K562 (cell line): ENCODE results near the gene ZNF366. TPM values are rescaled to one million over a fixed set of nuclear protein-coding genes. Genes with fewer than 3 reads are reported as not detected.

Experiments used
- CBX2 ChIP-seq: fragments of 200-600 bp; sonication (generic); IDR thresholded peaks from one replicate; pipeline ENCODE4 v1.6.1; 2012; ENCODE audit warnings: mild to moderate bottlenecking, low read length, inconsistent platforms; ENCODE audit not compliant: insufficient read depth, poor library complexity, severe bottlenecking
- E2F1 ChIP-seq: sonication (generic); formaldehyde crosslinking; IDR thresholded peaks from 2 replicates; pipeline ENCODE4 v1.8.1; 2023; ENCODE audit warnings: mild to moderate bottlenecking, missing genetic modification reagents, moderate library complexity
- EP300 ChIP-seq: IDR thresholded peaks from 2 replicates; pipeline ENCODE4 v1.6.1; 2012; ENCODE audit warnings: low read length, improper control_type of control experiment
- ETV1 ChIP-seq: fragments of 450-650 bp; conservative IDR thresholded peaks from 2 replicates; pipeline ENCODE4 v1.6.1; 2016; ENCODE audit warnings: missing genetic modification characterization, control low read depth, low read depth, missing compliant biosample characterization
- GABPA ChIP-seq: fragments of 200-800 bp; sonication (Bioruptor generic); conservative IDR thresholded peaks from 2 replicates; pipeline ENCODE4 v1.6.1; 2016; ENCODE audit warnings: low read depth, missing genetic modification characterization, missing compliant biosample characterization
- NR2C1 ChIP-seq, 2 experiments: fragments of 450-650 bp; IDR thresholded peaks; 2 replicates each; pipeline ENCODE4 v1.6.1; 2017; ENCODE audit warnings: mild to moderate bottlenecking in 2 of 2, antibody characterized with exemption in 1 of 2, inconsistent platforms in 1 of 2, missing compliant biosample characterization in 1 of 2, missing genetic modification characterization in 1 of 2
- NR2C2 ChIP-seq, 2 experiments: fragments of 200-800 bp in 1 of 2; sonication (Bioruptor generic) in 1 of 2; sonication (generic) in 1 of 2; formaldehyde crosslinking in 1 of 2; IDR thresholded peaks; 2 replicates each; pipeline versions ENCODE4 v1.6.1 to v1.8.0; 2016 to 2022; ENCODE audit warnings: mild to moderate bottlenecking in 1 of 2, missing compliant biosample characterization in 1 of 2, missing genetic modification characterization in 1 of 2, missing genetic modification reagents in 1 of 2
- RAD51 ChIP-seq: fragments of 450-650 bp; IDR thresholded peaks from 2 replicates; pipeline ENCODE4 v1.7.1; 2016; ENCODE audit warnings: low read depth, mild to moderate bottlenecking, borderline replicate concordance
- RFX7 ChIP-seq: fragments of 250-450 bp; sonication (Bioruptor Pico); IDR thresholded peaks from 2 replicates; pipeline ENCODE4 v1.5.1; 2021; ENCODE audit warnings: mild to moderate bottlenecking
- STAT5B ChIP-seq: fragments of 250-450 bp; sonication (Bioruptor Pico); IDR thresholded peaks from 2 replicates; pipeline ENCODE4 v1.8.0; 2021; ENCODE audit warnings: mild to moderate bottlenecking, inconsistent platforms
- TEAD4 ChIP-seq, 2 experiments: sonication (generic) in 1 of 2; formaldehyde crosslinking in 1 of 2; IDR thresholded peaks; 2 replicates each; pipeline versions ENCODE4 v1.6.1 to v1.8.0; 2012 to 2022; ENCODE audit warnings: borderline replicate concordance in 1 of 2, inconsistent platforms in 1 of 2, low read length in 1 of 2, mild to moderate bottlenecking in 1 of 2, missing genetic modification reagents in 1 of 2
- ZBTB40 ChIP-seq, 2 experiments: fragments of 450-650 bp in 1 of 2; sonication (generic) in 1 of 2; formaldehyde crosslinking in 1 of 2; IDR thresholded peaks; 2 replicates each; pipeline versions ENCODE4 v1.7.1 to v1.9.0; 2016 to 2022; ENCODE audit warnings: inconsistent platforms in 1 of 2, mild to moderate bottlenecking in 1 of 2, missing genetic modification reagents in 1 of 2
- ZNF24 ChIP-seq: fragments of 450-650 bp; IDR thresholded peaks from 2 replicates; pipeline ENCODE4 v1.6.1; 2016
- ZNF384 ChIP-seq: IDR thresholded peaks from 2 replicates; pipeline ENCODE4 v1.6.1; 2012; ENCODE audit warnings: low read depth, low read length, improper control_type of control experiment
- polyA plus RNA-seq, 8 experiments: library from polyadenylated mRNA; depleted of rRNA in 4 of 8; stranded (reverse) in 5 of 8; unstranded in 3 of 8; fragments of >200 nt; fragmentation: Nextera tagmentation in 2 of 8; fragmentation: Illumina TruSeq in 1 of 8; extraction: Ambion mirVana in 2 of 8; extraction: Trizol in 1 of 8; gene quantifications; 2 replicates each; pipeline versions ENCODE4 v1.2.1 to v1.2.3, GENCODE V29; 2011 to 2014; ENCODE audit warnings: inconsistent platforms in 1 of 8, missing spikeins in 1 of 8
- total RNA-seq, 7 experiments: library from RNA; depleted of rRNA in 6 of 7; stranded (reverse); fragments of >200 nt in 6 of 7; fragmentation: Illumina TruSeq in 2 of 7; extraction: Trizol in 2 of 7; gene quantifications; 2 replicates each; pipeline versions ENCODE4 v1.2.1 to v1.2.3, GENCODE V29; 2011 to 2021; ENCODE audit warnings: low replicate concordance in 1 of 7

Gene ZNF366
- total and polyA plus RNA-seq, 9 of the 15 experiments (the other 6 are each of a cell fraction or from before 2014, with no cell fraction given) = not detected

GRCh38 chr5:72468606-72469005 lies 38.6 kb downstream of the ZNF366 start (continued):
- TF ChIP-seq ZBTB40 (IDR thresholded peaks at IDR 0.05) = no peak
- no peak for TF ChIP-seq ZBTB40 (CRISPR knock-in tag; IDR thresholded peaks at IDR 0.05)
- TF ChIP-seq ETV1 = peak; percentile 69
- peak; percentile 44; the same call in 1 of the 2 replicates for TF ChIP-seq GABPA (tag)
- no peak for TF ChIP-seq STAT5B (CRISPR knock-in tag)
- TF ChIP-seq RFX7 (CRISPR knock-in tag) = no peak
- TF ChIP-seq EP300 = peak; percentile 53; the same call in 1 of the 2 replicates
- no peak for TF ChIP-seq E2F1 (CRISPR knock-in tag)
- no peak for TF ChIP-seq NR2C1 (IDR thresholded peaks at IDR 0.05)
- peak; percentile 49; the same call in 1 of the 2 replicates for TF ChIP-seq NR2C1 (tag; IDR thresholded peaks at IDR 0.05)
- TF ChIP-seq TEAD4 (IDR thresholded peaks at IDR 0.05; ENCODE audit: low read length) = no peak; the same call in 1 of the 2 replicates
- TF ChIP-seq TEAD4 (CRISPR knock-in tag; IDR thresholded peaks at IDR 0.05; ENCODE audit: borderline replicate concordance) = no peak
- no peak for TF ChIP-seq NR2C2 (CRISPR knock-in tag; IDR thresholded peaks at IDR 0.05)
- peak; percentile 79 for TF ChIP-seq NR2C2 (tag; IDR thresholded peaks at IDR 0.05)
- TF ChIP-seq ZNF24 = no peak
- TF ChIP-seq CBX2 = no peak
- TF ChIP-seq ZNF384 = no peak
- TF ChIP-seq RAD51 = peak; percentile 69
